WTC11 (cell line): Measurements from ENCODE around the gene STK17B.

Experiments used
- ATF1 ChIP-seq: sonication (generic); formaldehyde crosslinking; IDR thresholded peaks from 2 replicates; pipeline ENCODE4 v1.8.1; 2023; ENCODE audit warnings: mild to moderate bottlenecking, moderate library complexity, missing genetic modification reagents
- CTCF ChIP-seq: fragments of 200-600 bp; IDR thresholded peaks from 2 replicates; pipeline ENCODE4 v1.8.0; 2022; ENCODE audit warnings: antibody characterized with exemption
- FOXK1 ChIP-seq: sonication (generic); formaldehyde crosslinking; IDR thresholded peaks from 2 replicates; pipeline ENCODE4 v1.8.0; 2022; ENCODE audit warnings: mild to moderate bottlenecking, moderate library complexity, missing genetic modification reagents
- FOXP4 ChIP-seq: sonication (generic); formaldehyde crosslinking; IDR thresholded peaks from 2 replicates; pipeline ENCODE4 v1.8.0; 2022; ENCODE audit warnings: mild to moderate bottlenecking, missing genetic modification reagents
- MYBL2 ChIP-seq: sonication (generic); formaldehyde crosslinking; IDR thresholded peaks from 2 replicates; pipeline ENCODE4 v1.8.1; 2023; ENCODE audit warnings: mild to moderate bottlenecking, moderate library complexity, missing genetic modification reagents
- TCF7 ChIP-seq: sonication (generic); formaldehyde crosslinking; IDR thresholded peaks from 2 replicates; pipeline ENCODE4 v1.8.0; 2022; ENCODE audit warnings: mild to moderate bottlenecking, low read depth, missing genetic modification reagents, moderate library complexity

- TF ChIP-seq FOXK1 (CRISPR knock-in tag) (no peak), ATF1 (CRISPR knock-in tag) (no peak), FOXP4 (CRISPR knock-in tag) (no peak), CTCF (no peak), MYBL2 (CRISPR knock-in tag) (no peak), TCF7 (CRISPR knock-in tag) (no peak)
Observed at GRCh38 chr2:196182439-196183171, 11.2 kb upstream of the STK17B start.
